RKO (cell line): ENCODE results near the gene SMIM14.
"Not testable (repeated sequence)": the region's sequence is repeated elsewhere in the genome, so short reads cannot be mapped to it uniquely, and the experiment has no call there.

Source experiments
- DNase-seq: peaks from one replicate; pipeline ENCODE4 v3.0.0-alpha.2; 2016; ENCODE audit warnings: low spot score

SMIM14 gene

DNA sequence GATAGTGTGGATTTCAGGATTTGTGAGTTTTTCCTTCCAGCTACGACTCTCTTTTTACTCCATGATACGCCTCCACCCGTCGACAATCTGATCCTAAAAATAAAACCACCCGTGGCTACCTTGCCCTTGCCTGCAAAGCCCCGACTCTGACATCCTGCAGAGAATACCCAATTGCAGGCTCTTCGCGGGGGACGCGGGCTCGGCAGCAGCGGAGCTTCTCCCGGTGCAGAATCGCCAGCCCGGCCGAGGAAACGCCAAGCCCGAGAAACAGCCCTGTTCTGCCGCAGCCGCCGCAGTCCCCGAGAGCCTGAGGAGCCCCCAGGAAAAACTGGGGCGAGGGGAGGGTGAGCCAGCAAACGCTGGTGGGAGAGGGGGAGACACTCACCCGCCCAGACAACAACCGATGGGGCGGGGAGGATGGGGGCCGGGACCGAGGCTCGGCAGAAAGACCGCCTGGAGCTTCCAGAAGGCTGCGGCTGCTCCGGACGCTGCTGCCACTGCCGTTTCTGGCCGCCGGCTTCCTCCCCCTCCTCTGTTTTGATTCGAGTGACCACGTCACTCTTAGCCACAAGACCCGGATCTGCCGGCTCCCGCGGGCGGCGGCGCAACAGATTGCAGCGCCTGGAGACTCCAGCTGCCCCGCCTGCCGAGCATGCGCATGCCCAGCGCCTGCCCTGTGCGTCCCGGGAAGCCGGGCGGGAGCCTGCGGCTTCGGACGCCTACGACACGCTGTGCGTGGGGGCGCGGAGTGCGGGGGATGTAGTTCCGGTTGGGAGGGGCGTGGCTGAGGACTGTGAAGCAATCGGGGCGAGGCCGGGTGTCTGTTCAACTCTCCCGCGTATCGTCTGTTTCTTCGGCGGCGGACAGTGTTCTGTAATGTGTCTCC lies at the start of gene SMIM14:
Gene SMIM14 (minus strand): TSS at position 512 of the 886 bp plus-strand sequence. CDS start 33,720 bp downstream, outside the sequence.
- DNase-seq, result peak; percentile 98

DNA sequence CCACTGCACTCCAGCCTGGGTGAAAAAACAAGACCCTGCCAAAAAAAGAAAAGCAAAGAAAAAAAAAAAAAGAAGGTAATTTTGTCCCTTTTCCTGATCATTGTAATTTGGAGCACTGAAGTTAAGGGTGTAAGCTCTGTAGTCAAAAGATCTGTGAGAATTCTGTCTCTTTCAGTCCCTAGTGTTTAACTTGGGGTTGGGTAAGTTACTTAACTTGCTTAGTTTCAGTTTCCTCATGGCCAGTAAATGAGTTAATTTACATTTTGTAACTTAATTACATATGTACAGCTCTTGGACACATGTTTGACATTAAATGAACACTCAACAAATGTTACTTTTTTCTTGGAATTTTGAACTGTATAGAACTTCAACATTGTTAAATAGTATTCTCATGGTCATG lies 48.3 kb upstream of the SMIM14 start:
- DNase-seq, result no peak

DNA sequence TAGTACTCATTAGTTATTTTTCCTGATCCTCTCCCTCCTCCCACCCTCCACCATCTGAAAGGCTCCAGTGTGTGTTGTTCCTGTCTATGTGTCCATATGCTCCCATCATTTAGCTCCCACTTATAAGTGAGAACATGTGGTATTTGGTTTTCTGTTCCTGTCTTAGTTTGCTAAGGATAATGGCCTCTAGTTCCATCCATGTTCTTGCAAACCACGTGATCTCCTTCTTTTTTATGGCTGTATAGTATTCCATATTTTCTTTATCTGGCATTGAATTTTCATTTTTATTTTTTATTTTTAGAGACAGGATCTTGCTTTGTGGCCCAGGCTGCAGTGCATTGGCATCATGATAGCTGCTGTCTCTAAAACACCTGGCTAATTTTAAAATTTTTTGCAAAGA lies 47.3 kb upstream of the SMIM14 start:
- no peak for DNase-seq

DNA sequence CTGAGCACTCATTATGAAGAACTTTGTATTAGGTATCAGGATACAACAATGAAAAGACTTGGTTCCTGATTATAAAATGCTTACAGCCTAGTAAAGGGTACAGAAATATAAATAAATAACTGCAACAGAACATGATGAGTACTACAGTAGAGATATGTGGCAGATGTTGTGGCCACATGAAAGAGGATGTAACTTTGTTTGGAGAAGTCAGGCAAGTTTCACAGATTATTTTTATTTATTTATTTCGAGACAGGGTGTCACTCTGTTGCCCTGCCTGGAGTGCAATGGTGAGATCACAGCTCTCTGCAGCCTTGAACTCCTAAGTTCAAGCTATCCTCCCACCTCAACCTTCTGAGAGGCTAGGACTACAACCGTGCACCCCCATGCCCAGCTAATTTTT lies 43.5 kb upstream of the SMIM14 start:
- no peak for DNase-seq

DNA sequence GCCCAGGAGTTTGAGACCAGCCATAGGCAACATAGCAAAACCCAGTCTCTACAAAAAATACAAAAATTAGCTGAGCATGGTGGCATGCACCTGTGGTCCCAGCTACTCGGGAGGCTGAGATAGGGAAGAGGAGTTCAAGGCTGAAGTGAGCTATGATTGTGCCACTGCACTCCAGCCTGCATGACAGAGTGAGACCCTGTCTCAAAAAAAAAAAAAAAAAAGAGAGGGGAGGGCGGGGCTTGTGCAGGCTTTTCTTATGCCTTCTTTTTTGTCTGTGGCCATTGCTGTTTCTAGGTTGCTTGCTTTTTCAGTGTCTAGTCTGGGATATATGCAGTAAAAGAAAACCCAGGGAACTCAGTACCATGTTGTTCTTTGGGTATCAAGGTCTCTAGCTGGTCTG lies 42.3 kb upstream of the SMIM14 start:
- not testable (repeated sequence) for DNase-seq

DNA sequence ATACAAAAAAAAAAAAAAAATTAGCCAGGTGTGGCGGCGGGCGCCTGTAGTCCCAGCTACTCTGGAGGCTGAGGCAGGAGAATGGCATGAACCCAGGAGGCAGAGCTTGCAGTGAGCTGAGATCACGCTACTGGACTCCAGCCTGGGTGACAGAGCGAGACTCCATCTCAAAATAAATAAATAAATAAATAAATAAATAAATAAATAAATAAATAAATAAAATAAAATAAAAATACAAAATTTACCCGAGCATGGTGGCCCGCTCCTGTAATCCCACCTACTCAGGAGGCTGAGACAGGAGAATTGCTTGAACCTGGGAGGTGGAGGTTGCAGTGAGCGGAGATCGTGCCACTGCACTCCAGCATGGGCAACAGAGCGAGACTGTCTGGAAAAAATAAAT lies 37.0 kb upstream of the SMIM14 start:
- DNase-seq, result not testable (repeated sequence)

- not testable (repeated sequence) for DNase-seq
Observed at GRCh38 chr4:39670296-39670695, 31.6 kb upstream of the SMIM14 start.

DNA sequence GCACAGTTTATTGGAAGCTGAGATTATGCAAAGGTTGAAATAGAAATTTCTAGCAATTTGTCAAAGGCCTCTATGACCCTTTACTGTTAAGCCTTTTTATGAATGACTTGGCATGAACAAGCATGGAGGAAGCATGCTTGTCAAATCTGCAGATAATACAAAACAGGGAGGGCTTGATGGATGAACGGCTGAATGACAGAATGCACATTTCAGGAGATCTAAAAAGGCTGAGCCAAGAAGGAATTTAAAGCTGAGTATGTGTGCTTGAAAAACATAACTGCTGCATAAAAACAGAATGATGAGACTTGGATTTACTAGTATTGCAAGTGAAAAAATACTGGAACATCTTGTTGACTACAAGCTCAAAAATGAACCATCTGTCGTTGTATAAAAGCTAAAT lies 30.2 kb upstream of the SMIM14 start:
- no peak for DNase-seq

GRCh38 chr4:39667706-39668105 lies 29.0 kb upstream of the SMIM14 start:
- no peak for DNase-seq

DNA sequence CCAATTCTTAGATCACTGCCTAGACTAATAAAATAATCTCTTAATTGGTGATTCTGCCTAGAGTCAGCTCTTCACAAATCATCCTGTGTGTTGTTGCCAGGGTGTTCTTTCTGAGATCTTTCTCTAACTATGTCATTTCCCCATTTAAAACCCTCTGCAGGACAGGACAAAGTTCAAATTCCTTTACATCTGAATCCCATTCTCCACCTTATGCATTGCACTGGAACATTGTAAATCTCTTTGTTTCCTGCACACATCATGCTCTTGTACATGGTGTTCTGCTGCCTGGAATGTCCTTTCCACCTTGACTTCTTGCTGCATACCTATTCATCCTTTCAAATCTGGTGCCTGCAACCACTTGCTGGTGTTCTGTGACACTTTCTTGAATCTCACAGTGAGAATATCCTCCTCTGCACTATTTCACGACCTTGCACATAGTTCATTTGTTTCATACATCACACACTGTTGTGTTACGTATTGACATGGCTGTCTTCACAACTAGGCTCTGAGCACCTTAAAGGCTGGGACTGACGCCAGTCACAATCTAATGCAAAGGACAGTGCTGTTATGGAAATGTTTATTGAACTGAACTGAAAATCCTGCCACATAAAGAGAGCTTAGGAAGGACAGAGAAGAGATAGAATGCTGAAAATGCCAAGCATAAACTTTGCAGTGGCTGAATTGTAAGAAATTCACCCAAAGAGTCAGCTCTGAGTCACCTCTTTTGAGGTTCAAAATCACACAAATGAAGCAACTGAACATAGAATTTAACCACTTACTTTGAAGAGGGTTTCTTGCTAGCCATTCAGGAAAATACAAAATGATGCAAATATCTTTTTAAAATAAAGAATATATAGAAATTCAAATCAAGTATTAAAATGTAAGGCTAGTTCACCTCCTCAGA lies 26.4 kb upstream of the SMIM14 start:
- no peak for DNase-seq

- no peak for DNase-seq
Observed at GRCh38 chr4:39662683-39663082, 24.0 kb upstream of the SMIM14 start.

- DNase-seq, result no peak
Observed at GRCh38 chr4:39660757-39661156, 22.1 kb upstream of the SMIM14 start.

DNA sequence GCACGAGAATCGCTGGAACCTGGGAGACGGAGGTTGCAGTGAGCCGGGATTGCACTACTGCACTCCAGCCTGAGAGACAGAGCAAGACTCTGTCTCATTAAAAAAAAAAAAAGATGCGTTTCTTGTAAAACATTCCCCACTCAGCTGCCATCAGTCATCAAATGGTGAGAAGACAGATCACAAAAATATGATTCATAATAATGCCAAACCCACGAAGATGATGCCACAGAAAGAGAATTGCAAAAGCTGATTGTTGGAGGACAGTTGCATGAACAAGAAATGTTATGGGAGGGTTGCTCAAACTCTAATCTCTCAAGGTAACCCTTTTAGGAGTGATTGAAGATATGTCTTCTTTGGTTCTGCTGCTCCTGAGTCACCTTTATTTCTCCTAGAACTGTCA lies 21.4 kb upstream of the SMIM14 start:
- no peak for DNase-seq

DNA sequence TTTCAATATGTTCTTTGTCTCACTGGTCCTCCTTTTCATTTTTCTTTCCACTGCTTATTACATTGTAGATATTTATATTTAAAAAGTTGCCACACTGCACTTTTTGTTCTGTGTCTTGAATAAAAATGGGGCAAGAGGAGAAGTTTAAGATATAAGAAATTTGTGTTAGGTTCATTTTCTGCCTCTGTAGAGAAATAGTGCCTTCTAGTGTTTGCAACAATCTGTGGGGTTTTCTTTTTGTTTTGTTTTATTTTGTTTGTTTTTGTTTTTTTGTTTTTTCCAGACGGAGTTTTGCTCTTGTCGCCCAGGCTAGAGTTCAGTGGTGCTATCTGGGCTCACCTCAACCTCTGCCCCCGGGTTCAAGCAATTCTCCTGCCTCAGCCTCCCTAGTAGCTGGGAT lies 20.1 kb upstream of the SMIM14 start:
- DNase-seq, result no peak

DNA sequence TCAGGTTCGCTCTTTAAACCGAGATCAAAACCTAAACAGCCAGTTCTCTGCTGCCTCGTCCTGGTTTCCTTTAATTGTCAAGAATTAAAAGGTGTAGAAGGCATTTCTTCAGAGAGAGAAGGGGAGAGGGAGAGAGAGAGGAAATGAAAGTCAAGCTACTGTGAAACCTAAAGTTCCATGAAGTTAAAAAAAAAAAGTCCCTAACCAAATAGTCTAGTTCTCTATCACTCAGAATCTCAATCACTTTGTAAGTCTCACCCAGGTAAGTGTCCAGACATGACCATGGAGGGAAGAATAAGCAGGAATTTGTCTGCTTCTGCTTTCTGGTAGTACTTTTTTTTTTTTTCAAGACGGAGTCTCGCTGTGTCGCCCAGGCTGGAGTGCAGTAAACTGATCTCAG lies 18.8 kb upstream of the SMIM14 start:
- DNase-seq, result no peak

DNA sequence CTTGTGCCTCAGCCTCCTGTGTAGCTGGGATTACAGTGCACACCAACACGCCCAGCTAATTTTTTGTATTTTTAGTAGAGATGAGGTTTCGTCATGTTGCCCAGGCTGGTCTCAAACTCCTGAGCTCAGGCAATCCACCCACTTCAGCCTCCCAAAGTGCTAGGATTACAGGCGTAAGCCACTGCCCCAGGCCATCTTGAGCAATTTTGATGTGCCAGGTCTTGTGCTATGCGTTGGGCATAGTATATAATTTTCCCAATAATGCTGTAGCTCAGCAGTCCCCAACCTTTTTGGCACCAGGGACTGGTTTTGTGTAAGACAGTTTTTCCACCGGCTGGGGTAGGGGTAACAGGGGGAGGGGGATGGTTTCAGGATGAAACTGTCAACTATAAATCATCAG lies 18.0 kb upstream of the SMIM14 start:
- not testable (repeated sequence) for DNase-seq

DNA sequence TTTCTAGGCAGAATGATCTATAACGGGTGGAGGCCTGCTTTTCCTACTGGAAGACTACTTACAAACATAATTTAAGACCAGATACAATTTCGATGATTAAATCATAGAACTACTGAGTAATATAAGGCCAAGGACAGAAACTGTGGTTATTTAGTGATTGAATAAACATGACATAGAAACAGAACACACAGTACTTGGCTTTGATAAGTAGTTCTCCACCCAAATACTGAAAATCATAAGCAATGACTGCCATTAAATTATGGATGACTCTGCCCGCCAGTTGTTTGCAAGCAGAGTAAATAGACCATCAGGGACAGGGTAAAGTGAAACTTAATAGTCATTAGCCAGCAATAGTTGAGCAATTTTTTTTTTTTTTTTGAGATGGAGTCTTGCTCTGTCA lies 17.2 kb upstream of the SMIM14 start:
- no peak for DNase-seq

- DNase-seq, result no peak
Observed at GRCh38 chr4:39655211-39655610, 16.5 kb upstream of the SMIM14 start.

DNA sequence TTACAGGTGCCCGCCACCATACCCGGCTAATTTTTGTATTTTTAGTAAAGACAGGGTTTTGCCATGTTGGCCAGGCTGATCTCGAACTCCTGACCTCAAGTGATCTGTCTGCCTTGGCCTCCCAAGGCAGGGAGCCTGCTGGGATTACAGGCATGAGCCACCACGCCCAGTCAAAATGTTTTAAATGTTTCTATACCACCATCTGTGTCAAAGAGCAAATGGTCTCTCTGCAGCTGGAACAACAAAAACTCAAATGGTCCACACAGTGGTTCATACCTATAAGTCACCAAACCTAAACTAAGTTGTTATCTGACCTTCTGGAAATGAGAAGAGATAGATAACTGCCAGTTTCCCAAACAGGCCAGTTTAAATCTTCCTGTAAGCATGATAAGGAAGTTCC lies 12.9 kb upstream of the SMIM14 start:
- DNase-seq, result not testable (repeated sequence)

- DNase-seq, result no peak
Observed at GRCh38 chr4:39649639-39650265, 11.1 kb upstream of the SMIM14 start.

DNA sequence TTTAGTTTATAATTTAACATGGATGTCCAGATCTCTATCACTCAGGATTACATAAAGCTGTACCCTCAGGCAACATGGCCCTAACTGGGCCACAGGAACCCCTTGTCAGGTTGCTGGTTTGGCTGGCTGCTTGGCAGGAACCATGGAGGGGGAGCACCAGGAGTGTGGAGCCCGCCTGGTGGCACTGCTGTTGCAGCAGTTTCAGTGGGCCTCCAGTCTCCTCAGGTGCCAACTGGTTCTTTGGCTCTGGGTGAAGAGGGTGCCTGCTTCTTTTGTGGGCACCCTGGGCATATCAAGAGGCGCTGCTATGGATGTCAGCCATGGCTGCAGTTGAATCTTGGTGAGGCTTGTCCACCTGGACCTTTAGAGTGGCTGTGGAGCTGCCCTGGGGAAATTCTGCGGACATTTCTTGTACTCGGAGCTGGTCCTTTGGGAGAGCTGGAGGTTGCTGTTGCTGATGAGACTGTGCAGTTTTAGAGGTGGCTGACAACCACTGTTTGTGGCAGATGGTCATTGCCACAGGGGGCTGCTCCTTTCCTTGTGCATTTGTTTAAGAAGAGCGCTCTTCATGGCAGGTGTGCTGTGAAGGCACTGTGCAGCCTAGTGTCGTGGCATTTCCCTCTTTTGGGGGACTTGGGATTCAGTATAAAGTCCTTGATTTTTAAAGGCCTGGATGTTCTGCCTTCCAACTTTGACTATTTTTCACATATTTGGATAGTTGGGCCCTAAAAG lies 10.3 kb upstream of the SMIM14 start:
- DNase-seq, result no peak

GRCh38 chr4:39648213-39648612 lies 9.5 kb upstream of the SMIM14 start:
- DNase-seq, result no peak
